Keratinocyte (primary cell): ENCODE data around the gene GTF2H3. TPM values are rescaled to one million over a fixed set of nuclear protein-coding genes. Genes with fewer than 3 reads are reported as not detected.

ENCODE experiments used
- DNase-seq: peaks from one replicate; pipeline ENCODE4 v3.0.0-alpha.2; 2011; ENCODE audit warnings: low read depth, missing footprints, low spot score
- FAIRE-seq: peaks from 2 replicates; lab custom pipeline; 2011; peaks lifted over from hg19 to GRCh38; lab: Jason Lieb, UNC
- H2AFZ ChIP-seq: 2 replicates; pipeline ENCODE4 v1.6.0; 2012; ENCODE audit warnings: low read length, control low read depth, inconsistent platforms; ENCODE audit not compliant: control insufficient read depth
- H3K27ac ChIP-seq: 2 replicates; pipeline ENCODE4 v1.5.1; 2011; ENCODE audit warnings: low read length; ENCODE audit not compliant: control insufficient read depth, insufficient read depth
- H3K27me3 ChIP-seq: 3 replicates; pipeline ENCODE4 v1.6.0; 2011; ENCODE audit warnings: low read length; ENCODE audit not compliant: control insufficient read depth, insufficient read depth; ENCODE audit errors: extremely low read depth
- H3K36me3 ChIP-seq, 2 experiments: 2 replicates in 1 of 2; 3 replicates in 1 of 2; pipeline ENCODE4 v1.5.1; 2011; ENCODE audit warnings: low read length in 2 of 2, mild to moderate bottlenecking in 1 of 2; ENCODE audit not compliant: control insufficient read depth in 2 of 2, insufficient read depth in 2 of 2; ENCODE audit errors: extremely low read depth in 1 of 2
- H3K4me1 ChIP-seq: 3 replicates; pipeline ENCODE4 v1.5.1; 2011; ENCODE audit warnings: low read length; ENCODE audit not compliant: control insufficient read depth, insufficient read depth; ENCODE audit errors: extremely low read depth
- H3K4me2 ChIP-seq: 3 replicates; pipeline ENCODE4 v1.6.0; 2011; ENCODE audit warnings: low read depth, low read length; ENCODE audit not compliant: control insufficient read depth, insufficient read depth; ENCODE audit errors: extremely low read depth
- H3K4me3 ChIP-seq, 3 experiments: fragments of 200-600 bp in 1 of 3; sonication (generic) in 1 of 3; 2 replicates in 2 of 3; 3 replicates in 1 of 3; pipeline ENCODE4 v1.5.1; 2011 to 2016; ENCODE audit warnings: low read length in 3 of 3, mild to moderate bottlenecking in 3 of 3, control low read depth in 2 of 3, inconsistent platforms in 1 of 3, low read depth in 1 of 3, mixed read lengths in 1 of 3, mixed run types in 1 of 3, moderate library complexity in 1 of 3; ENCODE audit not compliant: control insufficient read depth in 2 of 3, insufficient read depth in 2 of 3; ENCODE audit errors: extremely low read depth in 1 of 3
- H3K79me2 ChIP-seq: 2 replicates; pipeline ENCODE4 v1.6.0; 2012; ENCODE audit warnings: low read length; ENCODE audit not compliant: control insufficient read depth, insufficient read depth
- H3K9ac ChIP-seq: 3 replicates; pipeline ENCODE4 v1.6.0; 2011; ENCODE audit warnings: low read length; ENCODE audit not compliant: control insufficient read depth, insufficient read depth; ENCODE audit errors: extremely low read depth
- H3K9me1 ChIP-seq: 3 replicates; pipeline ENCODE4 v1.6.0; 2011; ENCODE audit warnings: low read length; ENCODE audit not compliant: control insufficient read depth, insufficient read depth; ENCODE audit errors: extremely low read depth
- H3K9me3 ChIP-seq: 2 replicates; pipeline ENCODE4 v1.5.1; 2012; ENCODE audit warnings: low read depth, low read length; ENCODE audit not compliant: control insufficient read depth
- H4K20me1 ChIP-seq: 3 replicates; pipeline ENCODE4 v1.6.0; 2011; ENCODE audit warnings: low read length; ENCODE audit not compliant: control insufficient read depth, insufficient read depth; ENCODE audit errors: extremely low read depth
- EZH2 ChIP-seq: IDR thresholded peaks from one replicate; pipeline ENCODE4 v1.6.1; 2012; ENCODE audit warnings: inconsistent platforms, mild to moderate bottlenecking, low read length, moderate library complexity
- dilution Hi-C: fragments of 300-500 bp; cut with MboI; formaldehyde crosslinking; loops from one replicate; pipeline ENCODE4 v1.7.0; 2020; ENCODE audit warnings: low sequenced_read_pairs; ENCODE audit not compliant: extremely low pct_ligation_motif_present
- polyA plus RNA-seq, 5 experiments: library from polyadenylated mRNA; depleted of rRNA in 3 of 5; stranded (reverse) in 3 of 5; stranded (forward) in 1 of 5; unstranded in 1 of 5; fragments of >200 nt; gene quantifications; 1 replicate in 1 of 5; 2 replicates in 3 of 5; 3 replicates in 1 of 5; pipeline versions ENCODE4 v1.2.1 to v1.2.3, GENCODE V29; 2011 to 2012; ENCODE audit warnings: missing spikeins in 2 of 5, low read depth in 1 of 5, low replicate concordance in 1 of 5
- small RNA-seq, 3 experiments: library from RNA; depleted of rRNA; stranded (forward); fragments of <200 nt; gene quantifications; one replicate each; pipeline ENCODE3, GENCODE V24; 2012; ENCODE audit warnings: low read depth in 3 of 3, low replicate concordance in 1 of 3; ENCODE audit not compliant: insufficient read length in 3 of 3
- TF ChIP-seq, protein P1 (sequence below), 3 experiments: IDR thresholded peaks in 1 of 3; conservative IDR thresholded peaks in 1 of 3; optimal IDR thresholded peaks in 1 of 3; 2 replicates in 2 of 3; 3 replicates in 1 of 3; pipeline versions ENCODE3 to v1.5.1; 2011; ENCODE audit warnings: low read length in 3 of 3, mild to moderate bottlenecking in 3 of 3, moderate library complexity in 2 of 3, control low read depth in 1 of 3, inconsistent platforms in 1 of 3; ENCODE audit not compliant: insufficient read depth in 2 of 3; ENCODE audit errors: extremely low read depth in 1 of 3

The GTF2H3 gene
- polyA plus RNA-seq, 1 donor (not counting 4 experiments of a cell fraction or from before 2014, with no cell fraction given): 57.2 TPM

GRCh38 chr12:123707466-123707865 is 73.8 kb downstream of the GTF2H3 start:
- H4K20me1 ChIP-seq: no peaks in the 10 kb centered on the region
- dilution Hi-C loops: no loop called here
- no peaks in the 10 kb centered on the region for H3K9me1 ChIP-seq
- H3K9me3 ChIP-seq: no peaks in the 10 kb centered on the region
- H3K27me3 ChIP-seq: no peaks in the 10 kb centered on the region
- no peak for FAIRE-seq
- H3K36me3 ChIP-seq: no peaks in the 10 kb centered on the region
- peaks cover under 1% of the 10 kb centered on the region for H3K79me2 ChIP-seq
- no peak for DNase-seq
- no peak overlapping the region for H2AFZ ChIP-seq
- no peak overlapping the region for H3K4me3 ChIP-seq
- no peak overlapping the region for H3K9ac ChIP-seq
- TF ChIP-seq EZH2: no peak
- TF ChIP-seq, protein P1, sequence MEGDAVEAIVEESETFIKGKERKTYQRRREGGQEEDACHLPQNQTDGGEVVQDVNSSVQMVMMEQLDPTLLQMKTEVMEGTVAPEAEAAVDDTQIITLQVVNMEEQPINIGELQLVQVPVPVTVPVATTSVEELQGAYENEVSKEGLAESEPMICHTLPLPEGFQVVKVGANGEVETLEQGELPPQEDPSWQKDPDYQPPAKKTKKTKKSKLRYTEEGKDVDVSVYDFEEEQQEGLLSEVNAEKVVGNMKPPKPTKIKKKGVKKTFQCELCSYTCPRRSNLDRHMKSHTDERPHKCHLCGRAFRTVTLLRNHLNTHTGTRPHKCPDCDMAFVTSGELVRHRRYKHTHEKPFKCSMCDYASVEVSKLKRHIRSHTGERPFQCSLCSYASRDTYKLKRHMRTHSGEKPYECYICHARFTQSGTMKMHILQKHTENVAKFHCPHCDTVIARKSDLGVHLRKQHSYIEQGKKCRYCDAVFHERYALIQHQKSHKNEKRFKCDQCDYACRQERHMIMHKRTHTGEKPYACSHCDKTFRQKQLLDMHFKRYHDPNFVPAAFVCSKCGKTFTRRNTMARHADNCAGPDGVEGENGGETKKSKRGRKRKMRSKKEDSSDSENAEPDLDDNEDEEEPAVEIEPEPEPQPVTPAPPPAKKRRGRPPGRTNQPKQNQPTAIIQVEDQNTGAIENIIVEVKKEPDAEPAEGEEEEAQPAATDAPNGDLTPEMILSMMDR (optimal IDR thresholded peaks at IDR 0.05 in 1 of 3, IDR thresholded peaks at IDR 0.05 in 1 of 3, conservative IDR thresholded peaks at IDR 0.05 in 1 of 3; ENCODE audit: extremely low read depth in 1 of 3, insufficient read depth in 2 of 3, low read length in 3 of 3): no peak
- H3K27ac ChIP-seq: no peak overlapping the region
- H3K4me2 ChIP-seq: no peak overlapping the region
- peaks cover 3% of the 10 kb centered on the region for H3K4me1 ChIP-seq

Small RNAs within 50 kb of the gene (small RNA-seq; reads per million reads assigned to genes)
- gene SNORA9B: 0 to 6.4 (median 1.5) reads per million in 3 experiments

Other genes starting within 250 kb of the GTF2H3 start
- gene KMT5A, start 249.7 kb upstream of the GTF2H3 start, polyA plus RNA-seq: 19.4 to 39.2 TPM (median 28.6 TPM) in 3 replicates
- gene RILPL2, start 197.1 kb upstream of the GTF2H3 start, polyA plus RNA-seq: 2.1 to 3.6 TPM (median 3.2 TPM) in 3 replicates
- 9.2 to 17.1 TPM (median 15.2 TPM) in 3 replicates for gene SNRNP35, start 175.7 kb upstream of the GTF2H3 start, polyA plus RNA-seq
- gene RILPL1, start 100.1 kb upstream of the GTF2H3 start, polyA plus RNA-seq: 14.8 to 22.2 TPM (median 17.0 TPM) in 3 replicates
- gene TMED2, start 49.3 kb upstream of the GTF2H3 start, polyA plus RNA-seq: 157 to 245 TPM (median 190 TPM) in 3 replicates
- 19.6 to 25.7 TPM (median 21.5 TPM) in 3 replicates for gene DDX55, start 31.7 kb upstream of the GTF2H3 start, polyA plus RNA-seq
- 27.5 to 47.4 TPM (median 39.5 TPM) in 3 replicates for gene EIF2B1, start 143 bp upstream of the GTF2H3 start, polyA plus RNA-seq
- gene TCTN2, start 37.3 kb downstream of the GTF2H3 start, polyA plus RNA-seq: 2.9 to 6.9 TPM (median 3.2 TPM) in 3 replicates
- 13.5 to 21.1 TPM (median 21.0 TPM) in 3 replicates for gene ATP6V0A2, start 78.5 kb downstream of the GTF2H3 start, polyA plus RNA-seq
- gene DNAH10, start 128.5 kb downstream of the GTF2H3 start, polyA plus RNA-seq: 0.01 to 0.08 TPM (median 0.02 TPM) in 3 replicates